Gastrocnemius medialis (tissue), 4 donors: Measurements from ENCODE around the gene POLN. TPM values are rescaled to one million over a fixed set of nuclear protein-coding genes. Genes with fewer than 3 reads are reported as not detected.

Experiments used
- ATAC-seq, 2 donors: fragments of 150-250 bp; one replicate each; pipeline ENCODE4 v1.9.1; 2016
- DNase-seq, 2 donors: peaks; one replicate each; pipeline ENCODE4 v3.0.0-alpha.2; 2019
- H3K27ac ChIP-seq, 4 donors: fragments of 200-600 bp; sonication (generic); 1 replicate in 1 of 4; 2 replicates in 3 of 4; pipeline ENCODE4 v1.5.1; 2016 to 2018; ENCODE audit warnings: mild to moderate bottlenecking in 2 of 4, moderate library complexity in 1 of 4
- H3K27me3 ChIP-seq, 3 donors: fragments of 200-600 bp; sonication (generic) in 2 of 3; 1 replicate in 1 of 3; 2 replicates in 2 of 3; pipeline versions ENCODE4 v1.5.1 to v1.6.0; 2016 to 2019; ENCODE audit warnings: mild to moderate bottlenecking in 1 of 3, moderate library complexity in 1 of 3
- H3K36me3 ChIP-seq, 2 donors: fragments of 200-600 bp; sonication (generic) in 1 of 2; one replicate each; pipeline ENCODE4 v1.5.1; 2017 to 2018
- H3K4me1 ChIP-seq, 2 donors: fragments of 200-600 bp; sonication (generic) in 1 of 2; one replicate each; pipeline ENCODE4 v1.5.1; 2016 to 2017; ENCODE audit warnings: mild to moderate bottlenecking in 2 of 2
- H3K4me3 ChIP-seq, 4 donors: fragments of 200-600 bp; sonication (generic) in 3 of 4; 1 replicate in 1 of 4; 2 replicates in 3 of 4; pipeline ENCODE4 v1.5.1; 2016 to 2019; ENCODE audit warnings: mild to moderate bottlenecking in 2 of 4
- H3K9me3 ChIP-seq, 3 donors: fragments of 200-600 bp; sonication (generic) in 2 of 3; 1 replicate in 1 of 3; 2 replicates in 2 of 3; pipeline ENCODE4 v1.5.1; 2016 to 2019
- POLR2A ChIP-seq, 2 donors: fragments of 450-650 bp; IDR thresholded peaks; one replicate each; pipeline ENCODE4 v1.6.1; 2017; ENCODE audit warnings: antibody characterized with exemption in 2 of 2, mild to moderate bottlenecking in 2 of 2, moderate library complexity in 2 of 2
- in situ Hi-C, 4 donors: fragments of 200-750 bp; cut with MboI; loops; one replicate each; pipeline versions ENCODE4 v1.15.0 to v1.8.0; 2017; ENCODE audit warnings: low sequenced_read_pairs in 4 of 4
- intact Hi-C: fragments of 100-400 bp; cut with DNase I; formaldehyde crosslinking; loops from one replicate; pipeline ENCODE4 v1.15.1; 2023; ENCODE audit warnings: low total_unique reads
- total RNA-seq, 4 donors: library from RNA; depleted of rRNA; stranded (reverse); fragments of >200 nt; gene quantifications; one replicate each; pipeline versions ENCODE4 v1.1.0 to v1.2.3, GENCODE V29; 2016
- TF ChIP-seq, protein P1 (sequence below), 5 experiments: fragments of 450-650 bp in 3 of 5; fragments of 200-600 bp in 2 of 5; sonication (generic) in 2 of 5; IDR thresholded peaks in 4 of 5; conservative IDR thresholded peaks in 1 of 5; 1 replicate in 4 of 5; 2 replicates in 1 of 5; pipeline ENCODE4 v1.5.1; 2016 to 2019; ENCODE audit warnings: antibody characterized with exemption in 5 of 5, mild to moderate bottlenecking in 3 of 5, moderate library complexity in 3 of 5

The POLN gene
- total RNA-seq, 4 donors from 2014 or later = 0.71 to 2.0 (median 0.86) TPM; not detected in 1

- H3K4me3 ChIP-seq = peak within 1 kb of the TSS; percentile 50 to 53 (median 52)
- H3K36me3 ChIP-seq = no peaks in the 10 kb centered on the region
- H3K4me1 ChIP-seq = no peaks in the 10 kb centered on the region
- peak within 1 kb of the TSS in 1 of 4 donors; percentile 33 for H3K27ac ChIP-seq
- intact Hi-C loops (no loop called here), in situ Hi-C loops (no loop called here)
- H3K9me3 ChIP-seq = no peaks in the 10 kb centered on the region
- peaks cover 8 to 16% (median 10%) of the 10 kb centered on the region in 3 donors for H3K27me3 ChIP-seq
- DNase-seq (no peak), ATAC-seq (peak; percentile 41 to 69)
- TF ChIP-seq, protein P1, sequence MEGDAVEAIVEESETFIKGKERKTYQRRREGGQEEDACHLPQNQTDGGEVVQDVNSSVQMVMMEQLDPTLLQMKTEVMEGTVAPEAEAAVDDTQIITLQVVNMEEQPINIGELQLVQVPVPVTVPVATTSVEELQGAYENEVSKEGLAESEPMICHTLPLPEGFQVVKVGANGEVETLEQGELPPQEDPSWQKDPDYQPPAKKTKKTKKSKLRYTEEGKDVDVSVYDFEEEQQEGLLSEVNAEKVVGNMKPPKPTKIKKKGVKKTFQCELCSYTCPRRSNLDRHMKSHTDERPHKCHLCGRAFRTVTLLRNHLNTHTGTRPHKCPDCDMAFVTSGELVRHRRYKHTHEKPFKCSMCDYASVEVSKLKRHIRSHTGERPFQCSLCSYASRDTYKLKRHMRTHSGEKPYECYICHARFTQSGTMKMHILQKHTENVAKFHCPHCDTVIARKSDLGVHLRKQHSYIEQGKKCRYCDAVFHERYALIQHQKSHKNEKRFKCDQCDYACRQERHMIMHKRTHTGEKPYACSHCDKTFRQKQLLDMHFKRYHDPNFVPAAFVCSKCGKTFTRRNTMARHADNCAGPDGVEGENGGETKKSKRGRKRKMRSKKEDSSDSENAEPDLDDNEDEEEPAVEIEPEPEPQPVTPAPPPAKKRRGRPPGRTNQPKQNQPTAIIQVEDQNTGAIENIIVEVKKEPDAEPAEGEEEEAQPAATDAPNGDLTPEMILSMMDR (IDR thresholded peaks at IDR 0.05 in 4 of 5, conservative IDR thresholded peaks at IDR 0.05 in 1 of 5) = no peak
- no peak for TF ChIP-seq POLR2A (IDR thresholded peaks at IDR 0.05)
These were observed 182.7 kb downstream of the POLN start, which contains the start of gene NAT8L for GRCh38 chr4:2059046-2059725. NAT8L (plus strand) TSS chr4:2059327; CDS start chr4:2059512, 185 bp downstream.

DNA sequence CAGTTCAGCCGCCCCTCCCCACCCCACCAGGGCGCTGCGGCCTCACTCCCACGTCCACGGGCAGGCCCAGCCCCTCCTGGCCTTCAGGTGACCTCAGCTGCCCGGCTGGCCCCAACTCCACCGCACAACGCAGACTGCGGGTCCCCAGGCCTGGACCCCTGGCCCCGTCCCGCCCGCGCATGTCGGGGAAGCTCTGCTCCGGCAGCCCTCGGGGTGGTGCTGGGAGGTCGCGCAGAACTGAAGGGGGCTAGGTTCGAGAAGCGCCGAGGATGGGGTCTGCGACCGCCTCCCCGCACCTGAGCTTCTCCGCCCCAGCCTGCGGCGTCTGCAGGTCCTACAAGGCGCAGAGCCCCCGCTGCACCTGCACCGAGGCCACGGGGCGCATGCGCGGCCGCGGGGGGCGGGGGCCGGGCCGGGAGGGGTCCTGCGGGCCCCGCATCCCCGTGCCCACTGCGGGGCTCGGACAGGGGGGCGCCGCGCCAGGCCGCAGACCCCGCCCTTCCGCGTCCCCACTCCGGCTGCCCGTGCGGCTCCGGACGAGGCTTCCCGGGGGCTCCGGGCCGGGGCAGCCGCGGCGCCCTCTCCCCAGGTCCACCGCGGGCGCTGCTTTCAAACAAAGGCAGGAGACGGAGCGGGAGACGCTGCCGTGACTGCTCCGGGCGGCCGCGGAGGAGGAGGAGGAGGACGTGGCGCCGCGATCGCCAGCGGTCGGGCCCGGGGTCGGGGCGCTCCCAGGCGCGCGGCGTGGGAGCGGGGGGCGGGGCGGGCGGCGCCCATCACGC is 183.5 kb downstream of the POLN start:
- ATAC-seq (peak; percentile 8 to 55), DNase-seq (no peak)
- Histone ChIP-seq H3K4me1 (no peaks in the 10 kb centered on the region), H3K9me3 (no peaks in the 10 kb centered on the region), H3K4me3 (peak overlapping the region; percentile 50 to 53 (median 52)), H3K27ac (peak overlapping the region in 1 of 4 donors; percentile 33), H3K27me3 (peaks cover 8 to 16% (median 10%) of the 10 kb centered on the region in 3 donors), H3K36me3 (no peaks in the 10 kb centered on the region)
- no peak for TF ChIP-seq POLR2A (IDR thresholded peaks at IDR 0.05)
- TF ChIP-seq, protein P1 (IDR thresholded peaks at IDR 0.05 in 4 of 5, conservative IDR thresholded peaks at IDR 0.05 in 1 of 5) = no peak
- in situ Hi-C loops = no loop called here
- intact Hi-C loops = no loop called here

GRCh38 chr4:2057382-2058065 is 184.4 kb downstream of the POLN start:
- no peak for TF ChIP-seq POLR2A (IDR thresholded peaks at IDR 0.05)
- TF ChIP-seq, protein P1 (IDR thresholded peaks at IDR 0.05 in 4 of 5, conservative IDR thresholded peaks at IDR 0.05 in 1 of 5) = no peak
- intact Hi-C loops = no loop called here
- no peak for DNase-seq
- Histone ChIP-seq H3K4me1 (no peaks in the 10 kb centered on the region), H3K4me3 (no peak overlapping the region), H3K27me3 (peaks cover 8 to 16% (median 10%) of the 10 kb centered on the region in 3 donors), H3K9me3 (no peaks in the 10 kb centered on the region), H3K27ac (no peak overlapping the region), H3K36me3 (no peaks in the 10 kb centered on the region)
- ATAC-seq = no peak
- in situ Hi-C loops = no loop called here

DNA sequence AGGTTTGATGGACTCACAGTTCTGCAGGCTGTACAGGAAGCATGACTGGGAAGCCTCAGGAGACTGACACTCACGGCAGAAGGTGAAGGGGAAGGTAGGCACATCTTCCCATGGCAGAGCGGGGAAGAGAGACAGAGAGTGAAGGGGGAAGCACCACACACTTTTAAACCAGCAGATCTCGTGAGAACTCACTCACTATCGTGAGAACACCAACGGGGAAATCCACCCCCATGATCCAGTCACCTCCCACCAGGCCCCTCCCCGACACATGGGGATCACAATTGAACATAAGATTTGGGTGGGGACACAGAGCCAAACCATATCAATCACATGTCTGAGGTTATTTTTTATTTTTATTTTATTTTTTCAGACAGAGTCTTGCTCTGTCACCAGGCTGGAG is 187.7 kb downstream of the POLN start:
- Histone ChIP-seq H3K27ac (no peak overlapping the region), H3K9me3 (no peaks in the 10 kb centered on the region), H3K4me1 (peaks cover 0 to 9% of the 10 kb centered on the region in 2 donors), H3K36me3 (no peaks in the 10 kb centered on the region), H3K27me3 (peaks cover 0 to 11% (median 2%) of the 10 kb centered on the region in 3 donors), H3K4me3 (no peak overlapping the region)
- in situ Hi-C loops (no loop called here), intact Hi-C loops (no loop called here)
- ATAC-seq (no peak), DNase-seq (no peak)
- TF ChIP-seq, protein P1 (IDR thresholded peaks at IDR 0.05 in 4 of 5, conservative IDR thresholded peaks at IDR 0.05 in 1 of 5) = no peak
- TF ChIP-seq POLR2A (IDR thresholded peaks at IDR 0.05) = no peak
